Measurements from ENCODE around the gene SNCA. TPM values are rescaled to one million over a fixed set of nuclear protein-coding genes. Genes with fewer than 3 reads are reported as not detected.

SNCA gene
- total RNA-seq, 4 donors from 2014 or later, result 1.2 to 9.1 (median 2.6) TPM

DNA sequence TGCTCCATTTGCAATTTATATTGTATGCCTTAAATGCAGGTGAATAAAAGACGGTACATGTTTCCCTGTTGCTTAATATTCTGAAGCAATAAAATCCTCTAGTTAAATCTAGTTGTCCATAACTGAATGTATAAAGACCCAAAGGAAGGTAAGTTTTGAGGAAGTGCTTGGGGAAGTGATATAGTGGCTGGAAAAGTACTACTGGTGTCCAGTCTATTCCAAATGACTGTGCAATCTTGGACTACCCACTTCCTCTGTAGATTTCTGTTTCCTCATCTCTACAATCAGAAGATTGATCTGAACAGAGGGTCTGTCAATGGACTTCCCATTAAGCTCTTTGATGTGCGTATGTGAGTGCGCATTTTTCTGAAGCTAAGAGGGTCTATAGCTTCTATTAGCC is 17.0 kb downstream of the SNCA start:
- no peak for TF ChIP-seq POLR2A (IDR thresholded peaks at IDR 0.05)
- TF ChIP-seq, protein P1, sequence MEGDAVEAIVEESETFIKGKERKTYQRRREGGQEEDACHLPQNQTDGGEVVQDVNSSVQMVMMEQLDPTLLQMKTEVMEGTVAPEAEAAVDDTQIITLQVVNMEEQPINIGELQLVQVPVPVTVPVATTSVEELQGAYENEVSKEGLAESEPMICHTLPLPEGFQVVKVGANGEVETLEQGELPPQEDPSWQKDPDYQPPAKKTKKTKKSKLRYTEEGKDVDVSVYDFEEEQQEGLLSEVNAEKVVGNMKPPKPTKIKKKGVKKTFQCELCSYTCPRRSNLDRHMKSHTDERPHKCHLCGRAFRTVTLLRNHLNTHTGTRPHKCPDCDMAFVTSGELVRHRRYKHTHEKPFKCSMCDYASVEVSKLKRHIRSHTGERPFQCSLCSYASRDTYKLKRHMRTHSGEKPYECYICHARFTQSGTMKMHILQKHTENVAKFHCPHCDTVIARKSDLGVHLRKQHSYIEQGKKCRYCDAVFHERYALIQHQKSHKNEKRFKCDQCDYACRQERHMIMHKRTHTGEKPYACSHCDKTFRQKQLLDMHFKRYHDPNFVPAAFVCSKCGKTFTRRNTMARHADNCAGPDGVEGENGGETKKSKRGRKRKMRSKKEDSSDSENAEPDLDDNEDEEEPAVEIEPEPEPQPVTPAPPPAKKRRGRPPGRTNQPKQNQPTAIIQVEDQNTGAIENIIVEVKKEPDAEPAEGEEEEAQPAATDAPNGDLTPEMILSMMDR (IDR thresholded peaks at IDR 0.05), result no peak
- Histone ChIP-seq H3K4me3 (no peak overlapping the region), H3K9me3 (no peaks in the 10 kb centered on the region), H3K27ac (no peak overlapping the region), H3K36me3 (no peaks in the 10 kb centered on the region), H3K4me1 (no peaks in the 10 kb centered on the region), H3K27me3 (no peaks in the 10 kb centered on the region)
- no peak for DNase-seq

DNA sequence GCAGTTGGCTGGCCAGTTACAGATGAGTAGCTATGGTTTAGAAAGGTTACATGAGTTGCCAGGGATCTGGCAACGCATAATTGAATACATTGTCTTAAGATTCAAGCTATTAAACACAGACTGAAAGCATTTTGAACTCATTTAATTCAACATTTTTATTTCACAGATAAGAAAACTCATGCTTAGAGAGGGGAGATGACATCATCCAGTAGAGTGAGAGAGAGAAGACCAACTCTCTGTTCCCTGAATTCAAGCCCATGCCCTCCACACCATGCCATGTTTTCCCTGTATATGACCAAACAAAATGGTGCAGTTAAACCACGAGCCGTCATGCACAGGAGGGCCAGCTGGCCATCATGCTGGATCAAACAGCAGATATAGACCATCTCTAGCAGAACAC is 22.6 kb downstream of the SNCA start:
- Histone ChIP-seq H3K27ac (no peak overlapping the region), H3K4me3 (no peak overlapping the region), H3K4me1 (no peaks in the 10 kb centered on the region), H3K27me3 (no peaks in the 10 kb centered on the region), H3K9me3 (no peaks in the 10 kb centered on the region), H3K36me3 (no peaks in the 10 kb centered on the region)
- no peak for DNase-seq
- TF ChIP-seq, protein P1 (IDR thresholded peaks at IDR 0.05), result no peak
- no peak for TF ChIP-seq POLR2A (IDR thresholded peaks at IDR 0.05)

DNA sequence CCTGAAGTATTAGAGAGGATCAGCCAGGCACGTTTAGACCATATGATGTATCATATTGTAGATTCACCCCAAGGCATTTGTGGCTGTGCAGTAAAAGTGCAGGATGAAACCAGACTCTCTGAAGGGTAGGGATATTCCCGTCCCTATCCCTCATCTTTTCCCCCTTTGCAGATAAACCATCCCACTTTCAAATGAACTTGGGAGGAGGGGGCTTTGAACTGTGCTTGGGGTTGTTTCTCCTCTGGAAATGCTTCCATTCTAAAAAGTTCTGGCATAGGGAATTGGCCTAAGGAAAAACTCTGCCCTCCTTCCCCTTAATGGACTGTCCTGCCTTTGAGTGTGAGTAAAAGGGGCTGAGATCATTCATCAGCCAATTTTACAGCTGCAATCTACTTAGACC is 23.8 kb downstream of the SNCA start:
- Histone ChIP-seq H3K27me3 (no peaks in the 10 kb centered on the region), H3K36me3 (no peaks in the 10 kb centered on the region), H3K4me3 (no peak overlapping the region), H3K4me1 (no peaks in the 10 kb centered on the region), H3K27ac (no peak overlapping the region), H3K9me3 (no peaks in the 10 kb centered on the region)
- DNase-seq, result no peak
- TF ChIP-seq POLR2A (IDR thresholded peaks at IDR 0.05), result no peak
- TF ChIP-seq, protein P1 (IDR thresholded peaks at IDR 0.05), result no peak

DNA sequence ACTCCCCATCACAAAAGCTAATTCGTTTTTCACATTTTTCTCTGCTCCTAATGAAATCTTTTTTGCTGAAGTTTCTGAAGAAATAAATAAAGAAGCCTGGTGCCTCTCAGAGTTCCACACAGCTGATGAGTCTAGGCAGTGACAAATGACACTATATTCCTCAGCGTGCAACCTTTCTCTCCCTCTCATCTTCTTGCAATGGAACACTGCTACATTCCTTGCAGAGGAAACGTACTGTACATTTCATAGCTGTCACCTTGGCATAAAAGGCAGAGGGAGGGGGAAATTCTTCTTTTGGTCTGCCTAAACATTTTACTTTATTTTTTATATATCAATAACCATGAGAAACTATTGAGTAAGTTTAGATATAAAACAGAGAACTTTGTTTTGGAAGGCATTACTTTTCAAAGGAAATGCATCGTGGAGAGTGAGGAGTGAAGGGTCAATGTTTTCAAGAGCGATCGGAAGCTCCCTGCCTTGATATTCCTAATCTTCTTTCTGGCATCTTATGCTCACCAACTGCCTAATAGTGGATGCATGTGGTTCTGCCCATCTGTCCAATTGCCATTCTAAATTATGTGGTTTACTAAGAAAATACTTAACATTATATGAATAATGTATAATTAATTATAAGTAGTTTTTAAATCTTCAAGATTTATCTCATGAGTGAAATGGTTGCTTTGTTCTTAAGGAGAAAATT is 29.4 kb downstream of the SNCA start:
- H3K27ac ChIP-seq, result no peak overlapping the region
- no peaks in the 10 kb centered on the region for H3K4me1 ChIP-seq
- H3K4me3 ChIP-seq, result no peak overlapping the region
- no peaks in the 10 kb centered on the region for H3K36me3 ChIP-seq
- DNase-seq, result no peak
- no peaks in the 10 kb centered on the region for H3K9me3 ChIP-seq
- TF ChIP-seq, protein P1 (IDR thresholded peaks at IDR 0.05), result no peak
- no peak for TF ChIP-seq POLR2A (IDR thresholded peaks at IDR 0.05)
- no peaks in the 10 kb centered on the region for H3K27me3 ChIP-seq

DNA sequence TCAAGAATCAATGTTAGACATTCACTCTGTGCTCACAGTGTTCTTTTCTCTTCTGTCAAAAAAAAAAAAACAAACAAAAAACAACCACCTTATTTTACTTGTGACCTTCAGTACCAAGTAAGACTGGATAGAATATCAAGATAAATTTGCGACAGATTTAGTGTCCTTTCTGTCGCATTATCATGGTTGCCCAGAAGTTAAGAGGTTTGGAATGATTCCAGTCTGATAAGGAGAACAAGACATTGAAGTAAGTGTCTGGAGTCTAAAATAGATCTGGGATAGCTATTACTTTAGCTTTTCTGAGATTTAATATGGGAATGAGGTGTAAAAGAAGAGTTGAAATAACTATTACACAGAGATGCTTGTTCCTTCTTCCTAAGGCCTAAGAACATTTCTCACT is 31.7 kb downstream of the SNCA start:
- no peak overlapping the region for H3K27ac ChIP-seq
- H3K4me3 ChIP-seq, result no peak overlapping the region
- no peaks in the 10 kb centered on the region for H3K4me1 ChIP-seq
- no peaks in the 10 kb centered on the region for H3K9me3 ChIP-seq
- no peak for DNase-seq
- H3K36me3 ChIP-seq, result no peaks in the 10 kb centered on the region
- H3K27me3 ChIP-seq, result no peaks in the 10 kb centered on the region
- TF ChIP-seq, protein P1 (IDR thresholded peaks at IDR 0.05), result no peak
- no peak for TF ChIP-seq POLR2A (IDR thresholded peaks at IDR 0.05)

DNA sequence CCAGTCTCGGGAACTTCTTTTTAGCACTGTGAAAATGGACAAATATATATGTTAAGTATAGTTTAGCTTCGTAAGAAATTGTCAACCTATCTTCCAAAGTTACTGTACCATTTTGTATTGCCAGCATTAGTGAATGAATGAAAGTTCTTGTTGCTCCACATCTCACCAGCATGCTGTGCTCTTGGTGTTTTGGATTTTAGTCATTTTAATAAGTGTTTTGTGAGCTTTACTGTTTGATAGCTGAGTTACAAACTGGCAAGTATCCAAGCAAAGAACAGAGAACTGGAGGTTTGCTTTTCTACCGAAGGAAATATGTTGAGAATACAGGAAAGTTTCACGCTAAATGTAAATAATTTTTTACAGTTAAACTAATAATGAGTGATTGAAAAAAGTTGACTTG is 33.0 kb downstream of the SNCA start:
- Histone ChIP-seq H3K27me3 (no peaks in the 10 kb centered on the region), H3K9me3 (no peaks in the 10 kb centered on the region), H3K4me3 (no peak overlapping the region), H3K27ac (no peak overlapping the region), H3K36me3 (no peaks in the 10 kb centered on the region), H3K4me1 (no peaks in the 10 kb centered on the region)
- no peak for DNase-seq
- TF ChIP-seq, protein P1 (IDR thresholded peaks at IDR 0.05), result no peak
- no peak for TF ChIP-seq POLR2A (IDR thresholded peaks at IDR 0.05)
